GM23338 (cell line): ENCODE measurements around the gene TBCE.

ENCODE experiments used
- TF ChIP-seq, protein P1 (sequence below): IDR thresholded peaks from 2 replicates; pipeline ENCODE4 v1.6.1; 2016; ENCODE audit warnings: antibody characterized with exemption
- TF ChIP-seq, protein P2 (sequence below), 2 experiments: fragments of 200-600 bp in 1 of 2; sonication (generic) in 1 of 2; conservative IDR thresholded peaks; 2 replicates each; pipeline versions ENCODE4 v1.5.1 to v1.6.1; 2016 to 2017; ENCODE audit warnings: antibody characterized with exemption in 2 of 2, low read depth in 2 of 2, mild to moderate bottlenecking in 2 of 2, moderate library complexity in 1 of 2

DNA sequence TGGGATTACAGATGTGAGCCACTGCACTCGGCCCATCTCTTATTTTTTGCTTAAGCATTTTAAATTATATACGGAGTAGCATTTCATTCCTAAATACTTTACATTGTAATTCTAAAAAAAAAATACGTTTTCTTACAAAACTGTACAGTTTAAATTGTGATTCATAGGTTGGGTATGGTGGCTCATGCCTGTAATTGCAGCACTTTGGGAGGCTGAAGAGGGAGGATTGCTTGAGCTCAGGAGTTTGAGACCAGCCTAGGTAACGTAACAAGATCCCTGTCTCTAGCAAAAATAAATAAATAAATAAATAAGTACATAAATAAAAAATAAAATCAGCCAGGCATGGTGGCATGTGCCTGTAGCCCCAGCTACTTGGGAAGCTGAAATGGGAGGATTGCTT lies 24.6 kb downstream of the TBCE start:
- TF ChIP-seq, protein P1, sequence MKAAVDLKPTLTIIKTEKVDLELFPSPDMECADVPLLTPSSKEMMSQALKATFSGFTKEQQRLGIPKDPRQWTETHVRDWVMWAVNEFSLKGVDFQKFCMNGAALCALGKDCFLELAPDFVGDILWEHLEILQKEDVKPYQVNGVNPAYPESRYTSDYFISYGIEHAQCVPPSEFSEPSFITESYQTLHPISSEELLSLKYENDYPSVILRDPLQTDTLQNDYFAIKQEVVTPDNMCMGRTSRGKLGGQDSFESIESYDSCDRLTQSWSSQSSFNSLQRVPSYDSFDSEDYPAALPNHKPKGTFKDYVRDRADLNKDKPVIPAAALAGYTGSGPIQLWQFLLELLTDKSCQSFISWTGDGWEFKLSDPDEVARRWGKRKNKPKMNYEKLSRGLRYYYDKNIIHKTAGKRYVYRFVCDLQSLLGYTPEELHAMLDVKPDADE, result no peak
- TF ChIP-seq, protein P2, sequence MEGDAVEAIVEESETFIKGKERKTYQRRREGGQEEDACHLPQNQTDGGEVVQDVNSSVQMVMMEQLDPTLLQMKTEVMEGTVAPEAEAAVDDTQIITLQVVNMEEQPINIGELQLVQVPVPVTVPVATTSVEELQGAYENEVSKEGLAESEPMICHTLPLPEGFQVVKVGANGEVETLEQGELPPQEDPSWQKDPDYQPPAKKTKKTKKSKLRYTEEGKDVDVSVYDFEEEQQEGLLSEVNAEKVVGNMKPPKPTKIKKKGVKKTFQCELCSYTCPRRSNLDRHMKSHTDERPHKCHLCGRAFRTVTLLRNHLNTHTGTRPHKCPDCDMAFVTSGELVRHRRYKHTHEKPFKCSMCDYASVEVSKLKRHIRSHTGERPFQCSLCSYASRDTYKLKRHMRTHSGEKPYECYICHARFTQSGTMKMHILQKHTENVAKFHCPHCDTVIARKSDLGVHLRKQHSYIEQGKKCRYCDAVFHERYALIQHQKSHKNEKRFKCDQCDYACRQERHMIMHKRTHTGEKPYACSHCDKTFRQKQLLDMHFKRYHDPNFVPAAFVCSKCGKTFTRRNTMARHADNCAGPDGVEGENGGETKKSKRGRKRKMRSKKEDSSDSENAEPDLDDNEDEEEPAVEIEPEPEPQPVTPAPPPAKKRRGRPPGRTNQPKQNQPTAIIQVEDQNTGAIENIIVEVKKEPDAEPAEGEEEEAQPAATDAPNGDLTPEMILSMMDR (conservative IDR thresholded peaks at IDR 0.05; ENCODE audit: low read depth in 2 of 2), result no peak
